Measurements from ENCODE around the gene EVX2. TPM values are rescaled to one million over a fixed set of nuclear protein-coding genes. Genes with fewer than 3 reads are reported as not detected.

EVX2 gene
- total RNA-seq, 1 donor from 2014 or later: not detected

- Mint-ChIP-seq H3K36me3 (no peaks in the 10 kb centered on the region), H3K27ac (no peak overlapping the region), H3K27me3 (ENCODE audit: low read depth) (peaks cover 98% of the 10 kb centered on the region), H3K4me3 (peak overlapping the region; percentile 83), H3K4me1 (peaks cover 22% of the 10 kb centered on the region), H3K9me3 (no peaks in the 10 kb centered on the region)
- no peak for TF ChIP-seq CTCF (IDR thresholded peaks at IDR 0.05; ENCODE audit: unreplicated experiment)
- DNase-seq (ENCODE audit: low spot score in 2 of 2, unreplicated experiment in 2 of 2): no peak
Measured at GRCh38 chr2:176087330-176088047, 3.7 kb upstream of the EVX2 start.

- Mint-ChIP-seq H3K36me3 (no peaks in the 10 kb centered on the region), H3K27me3 (ENCODE audit: low read depth) (peaks cover 100% of the 10 kb centered on the region), H3K9me3 (no peaks in the 10 kb centered on the region), H3K27ac (no peak overlapping the region), H3K4me1 (peaks cover 17% of the 10 kb centered on the region), H3K4me3 (no peak overlapping the region)
- peak; percentile 46 for TF ChIP-seq CTCF (IDR thresholded peaks at IDR 0.05; ENCODE audit: unreplicated experiment)
- DNase-seq (ENCODE audit: low spot score in 2 of 2, unreplicated experiment in 2 of 2): peak in 1 of 2 experiments; percentile 62
Measured at GRCh38 chr2:176085861-176086771, 2.4 kb upstream of the EVX2 start.

GRCh38 chr2:176085120-176085788, 1.5 kb upstream of the EVX2 start:
- no peak overlapping the region for H3K27ac Mint-ChIP-seq
- no peak for DNase-seq (ENCODE audit: low spot score in 2 of 2, unreplicated experiment in 2 of 2)
- H3K9me3 Mint-ChIP-seq: no peaks in the 10 kb centered on the region
- TF ChIP-seq CTCF (IDR thresholded peaks at IDR 0.05; ENCODE audit: unreplicated experiment): no peak
- no peaks in the 10 kb centered on the region for H3K36me3 Mint-ChIP-seq
- peaks cover 20% of the 10 kb centered on the region for H3K4me1 Mint-ChIP-seq
- no peak overlapping the region for H3K4me3 Mint-ChIP-seq
- H3K27me3 Mint-ChIP-seq (ENCODE audit: low read depth): peaks cover 100% of the 10 kb centered on the region

GRCh38 chr2:176084611-176085119, 903 bp upstream of the EVX2 start:
- DNase-seq (ENCODE audit: low spot score in 2 of 2, unreplicated experiment in 2 of 2): no peak
- Mint-ChIP-seq H3K27ac (no peak overlapping the region), H3K4me3 (no peak overlapping the region), H3K4me1 (peaks cover 20% of the 10 kb centered on the region), H3K36me3 (no peaks in the 10 kb centered on the region), H3K9me3 (no peaks in the 10 kb centered on the region), H3K27me3 (ENCODE audit: low read depth) (peaks cover 98% of the 10 kb centered on the region)
- TF ChIP-seq CTCF (IDR thresholded peaks at IDR 0.05; ENCODE audit: unreplicated experiment): no peak

Data from mesothelial cell of epicardium (in vitro differentiated cells).